ENCODE results near the gene CDH15.
"Not testable (repeated sequence)": the region's sequence is repeated elsewhere in the genome, so short reads cannot be mapped to it uniquely, and the experiment has no call there.

CDH15 gene

DNA sequence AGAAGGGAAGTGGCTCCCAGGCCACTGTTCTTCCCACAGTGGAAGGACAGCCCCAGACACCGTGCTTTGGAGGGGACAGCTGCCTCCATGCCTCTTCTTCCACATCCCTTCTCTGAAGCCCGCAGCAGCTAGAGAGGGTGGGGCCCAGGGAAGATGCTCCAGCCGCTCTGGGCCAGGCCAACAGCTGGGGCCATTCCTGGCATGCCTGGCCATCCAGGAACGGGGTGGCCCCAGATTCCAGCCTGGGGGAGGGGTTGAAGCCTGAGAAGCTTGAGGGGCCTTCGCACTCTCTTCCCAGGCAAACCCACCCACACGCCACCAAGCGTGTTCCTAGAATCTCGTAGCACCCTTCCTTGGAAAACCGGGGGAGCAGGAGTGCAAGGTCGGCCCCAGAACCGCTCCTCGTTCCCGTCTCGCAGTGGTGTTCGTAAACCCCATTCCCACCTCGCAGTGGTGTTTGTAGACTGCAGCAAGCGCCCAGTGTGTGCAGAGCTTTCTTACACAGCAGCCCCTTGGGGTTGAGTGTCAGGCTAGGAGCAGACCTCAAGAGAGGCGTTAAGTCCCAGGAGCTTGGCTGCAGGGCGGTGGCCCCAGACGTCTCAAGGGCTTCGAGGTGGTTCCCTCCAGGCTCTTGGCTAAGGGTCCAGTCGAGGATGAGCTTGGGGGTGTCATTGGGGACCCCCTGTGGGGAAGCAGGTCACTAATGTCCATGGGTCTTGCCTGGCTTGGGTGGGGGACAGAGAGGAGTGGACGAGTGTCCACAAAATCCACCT, 2.7 kb downstream of the CDH15 start:
- no peak for DNase-seq

DNA sequence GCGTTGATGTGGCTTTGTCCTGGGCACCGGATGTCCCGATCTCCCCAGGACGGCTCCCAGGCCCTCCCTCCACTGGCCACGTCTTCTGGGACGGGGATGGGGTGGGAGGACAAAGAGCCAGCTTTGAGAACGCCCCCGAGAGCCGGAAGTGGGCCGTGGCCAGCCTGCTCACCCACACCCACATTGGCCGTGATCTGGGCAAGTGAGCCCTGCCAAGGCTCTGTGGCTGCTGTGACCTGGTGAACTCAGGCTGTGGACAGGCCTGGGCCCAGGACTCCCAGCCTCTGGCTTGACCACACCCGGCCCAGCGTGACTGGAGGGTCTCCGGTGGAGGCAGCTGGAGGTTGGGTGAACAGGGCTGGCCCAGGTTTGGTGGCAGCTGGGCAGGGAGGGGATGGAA, 3.3 kb downstream of the CDH15 start:
- DNase-seq = no peak

DNA sequence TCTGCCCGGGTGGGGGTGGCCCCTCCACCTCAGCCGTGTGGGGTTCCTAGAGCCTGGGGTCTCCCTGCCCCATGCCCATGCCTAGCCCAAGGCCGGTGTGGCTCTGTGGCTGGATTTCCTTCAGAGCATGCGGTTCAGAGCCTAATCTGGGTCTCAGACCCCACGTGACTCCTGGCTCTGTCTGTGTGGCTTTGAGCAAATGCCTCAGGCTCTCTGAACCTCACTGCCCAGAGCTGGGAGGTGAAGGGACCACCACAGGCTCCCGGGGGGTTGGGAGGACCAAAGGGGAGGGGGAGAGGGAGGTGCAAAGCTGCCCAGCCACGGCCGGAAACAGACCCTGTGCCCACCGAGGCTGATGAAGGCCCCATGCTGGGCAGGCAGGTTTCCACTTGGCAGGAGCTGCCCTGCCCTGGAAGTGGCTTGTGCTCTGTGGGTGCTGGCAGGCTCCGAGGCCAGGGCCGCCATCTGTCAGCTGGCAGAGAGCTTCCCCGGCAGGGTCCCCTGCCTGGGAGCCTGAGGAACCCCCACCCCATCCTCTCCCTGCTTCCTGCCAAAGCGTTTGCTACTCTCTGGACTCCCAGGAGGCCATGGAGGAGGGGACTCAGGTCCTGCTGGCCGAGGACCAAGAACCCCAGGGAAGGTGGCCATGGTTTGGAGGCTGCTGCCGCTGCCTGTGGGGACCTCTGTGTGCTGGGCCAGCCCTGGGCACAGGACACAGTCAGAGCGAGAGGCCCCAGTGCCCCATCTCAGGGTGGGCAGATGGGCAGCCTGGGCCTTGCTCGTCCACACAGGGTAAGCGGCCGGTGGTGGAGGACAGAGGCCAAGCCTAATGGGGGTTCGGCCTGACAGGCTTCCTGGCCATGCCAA, 4.0 kb downstream of the CDH15 start:
- peak; percentile 56 for DNase-seq

DNA sequence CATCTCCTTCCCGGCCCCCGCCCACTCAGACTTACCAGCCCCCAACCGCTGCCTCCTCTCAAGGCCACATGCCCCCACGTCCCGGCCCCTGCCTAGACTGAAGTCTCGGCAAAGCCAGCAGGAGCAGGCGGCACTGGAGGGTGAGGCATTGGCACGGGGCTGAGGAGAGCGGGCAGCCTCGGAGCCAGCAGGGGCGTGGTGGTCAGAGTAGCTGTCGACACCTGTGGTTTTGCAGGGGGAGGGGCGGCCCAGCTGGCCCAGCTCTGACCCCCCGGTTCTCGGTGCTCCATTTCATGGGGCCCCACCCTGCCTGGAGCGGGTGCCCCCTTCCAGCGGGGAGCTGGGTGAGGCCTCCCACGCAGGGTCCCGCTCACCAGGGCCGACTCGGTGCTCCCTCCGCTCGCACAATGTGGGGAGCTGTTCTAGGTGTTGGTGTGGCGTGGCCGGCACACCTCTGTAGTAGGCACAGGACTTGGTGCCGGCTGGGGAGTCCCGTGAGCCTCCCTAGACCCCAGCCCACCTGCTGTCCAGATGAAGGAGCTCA, 4.7 kb downstream of the CDH15 start:
- DNase-seq = no peak

DNA sequence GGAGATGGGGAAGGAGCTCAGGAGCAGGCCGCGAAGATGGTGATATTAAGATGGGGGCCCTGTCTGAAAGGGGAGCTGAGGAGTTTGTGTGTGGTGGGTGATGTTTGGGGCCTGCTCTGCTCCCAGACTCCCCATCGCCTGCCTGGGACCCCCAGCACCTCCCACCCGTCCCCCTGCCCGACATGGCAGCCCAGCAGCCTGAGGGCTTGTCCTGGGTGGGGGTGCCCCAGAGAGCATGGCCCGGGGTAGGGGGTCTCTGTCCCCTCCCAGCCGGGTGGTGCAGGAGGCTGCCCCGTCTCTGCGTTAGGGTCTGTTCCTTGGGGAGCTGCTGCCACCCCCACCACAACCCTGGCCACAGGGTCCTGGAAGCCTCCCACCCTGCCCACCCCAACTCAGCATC, 5.2 kb downstream of the CDH15 start:
- DNase-seq = no peak

DNA sequence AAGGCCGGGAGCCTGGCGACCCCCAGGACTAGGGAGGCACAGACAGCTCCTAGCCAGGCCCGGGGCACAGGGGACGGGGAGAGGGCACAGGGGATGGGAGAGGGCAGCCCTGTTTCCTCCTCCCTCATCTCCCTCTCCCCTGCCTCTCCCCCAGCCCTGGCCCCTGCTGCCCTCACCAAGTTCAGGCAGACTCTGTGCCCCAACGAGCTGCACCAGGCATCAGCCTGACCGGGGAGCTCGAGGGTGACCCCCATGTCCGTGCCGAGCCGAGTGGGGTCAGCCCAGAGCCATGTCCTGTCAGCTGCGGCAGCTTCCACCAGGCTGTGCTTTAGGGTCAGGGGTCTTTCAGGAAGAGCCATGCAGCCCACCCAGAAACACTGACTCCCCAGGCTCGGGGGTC, 6.0 kb downstream of the CDH15 start:
- no peak for DNase-seq

DNA sequence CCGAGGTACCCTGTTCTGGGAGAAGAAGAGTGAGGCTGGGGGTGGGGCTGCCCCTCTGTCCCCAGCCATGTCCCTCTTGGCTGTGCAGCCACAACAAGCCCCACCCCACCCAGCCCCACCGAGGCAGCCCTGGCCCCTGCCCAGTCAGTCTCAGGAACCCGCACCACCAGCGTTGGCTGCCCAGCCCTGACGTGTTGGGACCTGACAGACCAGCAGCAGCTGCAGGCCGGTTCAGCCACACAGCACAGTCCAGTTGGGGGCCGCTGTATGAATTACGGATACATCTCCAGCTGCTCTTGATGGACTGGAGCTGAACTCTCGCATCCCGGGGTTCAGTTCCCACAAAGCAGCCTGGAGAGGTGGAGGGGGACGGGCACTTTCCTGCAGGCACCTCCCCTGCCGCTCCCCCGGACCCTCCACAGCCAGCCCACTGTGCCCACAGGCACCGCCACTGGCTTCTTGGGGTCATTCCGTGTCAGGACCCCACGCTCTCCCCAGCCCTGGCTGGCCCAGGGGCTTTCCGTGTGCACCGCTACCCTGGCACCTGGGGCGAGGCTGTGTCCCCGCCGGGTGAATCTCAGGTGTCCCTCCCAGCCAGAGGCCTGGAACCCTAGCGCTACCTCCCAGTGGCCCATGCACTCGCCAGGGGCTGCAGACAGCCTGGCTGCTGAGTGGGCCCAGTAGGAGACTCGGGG, 7.1 kb downstream of the CDH15 start:
- DNase-seq = no peak

DNA sequence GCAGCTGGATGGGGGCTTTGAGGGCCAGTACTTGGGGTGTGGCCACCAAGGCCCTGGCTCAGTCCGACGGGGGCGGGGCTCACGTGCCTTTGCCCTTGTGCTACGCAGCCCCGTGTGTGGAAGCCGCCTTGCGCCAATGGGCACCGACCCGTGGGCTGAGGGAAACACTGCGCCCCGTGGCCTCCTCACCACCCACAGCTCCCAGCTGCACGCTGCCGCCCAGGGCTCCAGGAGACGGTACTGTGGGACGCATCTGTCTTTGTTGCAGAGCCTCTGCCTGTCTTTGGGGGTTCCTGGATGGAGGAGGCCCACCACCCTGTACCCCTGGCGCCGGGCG, 7.6 kb downstream of the CDH15 start:
- no peak for DNase-seq

DNA sequence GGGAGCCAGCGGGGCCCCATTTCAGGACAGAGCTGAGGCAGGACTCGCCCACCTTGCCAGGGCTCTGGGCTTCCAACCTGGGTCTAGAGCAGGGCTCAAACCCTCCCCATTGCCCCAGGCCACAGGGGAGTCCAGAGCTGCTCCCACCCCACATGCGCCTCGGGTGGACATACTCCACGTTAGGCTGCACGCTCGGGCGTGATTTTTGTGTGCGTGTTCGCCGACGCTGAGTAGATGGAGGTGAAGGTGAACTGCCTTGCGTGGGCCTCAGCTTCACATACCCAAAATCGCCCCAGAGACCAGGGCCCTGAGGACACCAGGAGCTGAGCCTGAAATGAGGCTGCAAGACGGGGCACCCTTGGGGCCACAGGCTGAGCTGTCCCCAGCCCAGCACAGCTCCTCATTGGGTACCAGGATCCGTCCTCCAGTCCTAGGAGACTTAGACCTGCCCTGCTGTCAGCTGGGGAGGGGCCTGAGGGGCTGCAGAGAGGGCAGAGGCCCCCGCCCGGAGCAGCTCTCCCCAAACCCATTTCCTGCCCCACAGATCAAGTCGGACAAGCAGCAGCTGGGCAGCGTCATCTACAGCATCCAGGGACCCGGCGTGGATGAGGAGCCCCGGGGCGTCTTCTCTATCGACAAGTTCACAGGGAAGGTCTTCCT, 8.2 kb downstream of the CDH15 start:
- DNase-seq = no peak

DNA sequence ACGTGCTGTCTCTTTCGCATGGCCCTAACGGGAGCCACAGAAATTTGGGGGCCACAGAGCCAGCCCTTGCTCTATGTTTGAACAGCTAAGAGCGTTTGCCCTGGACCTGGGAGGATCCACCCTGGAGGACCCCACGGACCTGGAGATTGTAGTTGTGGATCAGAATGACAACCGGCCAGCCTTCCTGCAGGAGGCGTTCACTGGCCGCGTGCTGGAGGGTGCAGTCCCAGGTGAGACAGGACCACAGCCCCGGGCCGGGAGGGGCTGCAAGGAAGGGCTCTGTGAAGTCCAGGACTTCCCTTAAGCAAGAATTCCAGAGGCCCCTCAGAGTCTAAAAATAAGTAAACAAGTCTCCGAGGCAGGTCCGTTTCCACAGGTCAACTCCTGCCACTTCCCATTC, 11.9 kb downstream of the CDH15 start:
- no peak for DNase-seq

DNA sequence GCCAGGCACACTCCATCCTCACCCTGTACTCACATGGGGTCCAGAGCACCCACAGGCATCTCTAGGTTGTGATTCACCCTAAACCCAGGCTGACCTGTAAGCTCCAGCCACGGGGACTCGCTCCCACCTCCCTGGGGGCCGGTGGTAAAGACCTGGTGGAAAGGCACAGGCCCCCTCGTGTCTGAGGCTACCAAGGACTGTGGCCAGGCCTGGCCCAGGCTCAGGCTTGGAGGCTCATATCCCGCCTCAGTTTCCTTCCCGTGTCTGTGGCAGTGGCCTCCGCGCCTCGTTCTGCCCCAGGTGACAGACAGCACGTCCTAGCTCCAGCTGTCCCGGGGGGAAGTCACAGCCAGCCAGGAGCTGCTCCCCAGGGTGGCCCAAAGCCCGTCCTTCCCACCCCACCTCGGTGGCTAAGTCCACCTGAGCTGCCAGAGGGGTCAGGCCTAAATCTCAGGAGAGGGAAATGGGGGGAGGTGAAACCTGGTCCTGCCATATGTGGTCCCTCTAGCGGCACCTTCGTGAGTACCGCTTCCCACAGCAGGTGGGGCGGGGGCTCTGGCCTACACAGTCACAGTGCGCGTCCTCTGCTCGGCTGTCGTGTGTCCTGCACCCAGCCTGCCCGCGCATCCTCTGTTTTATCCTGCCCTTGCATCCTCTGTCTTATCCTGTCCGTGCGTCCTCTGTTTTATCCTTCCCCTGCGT, 12.6 kb downstream of the CDH15 start:
- DNase-seq = no peak

DNA sequence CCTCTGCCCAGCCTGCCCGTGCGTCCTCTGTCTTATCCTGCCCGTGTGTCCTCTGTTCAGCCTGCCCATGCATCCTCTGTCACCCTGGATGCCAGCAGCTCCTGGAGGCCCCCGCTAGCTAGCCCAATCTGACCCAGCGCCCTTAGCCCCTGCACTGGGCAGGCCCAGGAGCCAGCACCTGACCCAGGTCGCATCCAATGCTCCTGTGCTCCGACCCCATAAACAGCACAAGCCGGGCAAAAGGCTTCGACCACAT, 13.1 kb downstream of the CDH15 start:
- DNase-seq = no peak

DNA sequence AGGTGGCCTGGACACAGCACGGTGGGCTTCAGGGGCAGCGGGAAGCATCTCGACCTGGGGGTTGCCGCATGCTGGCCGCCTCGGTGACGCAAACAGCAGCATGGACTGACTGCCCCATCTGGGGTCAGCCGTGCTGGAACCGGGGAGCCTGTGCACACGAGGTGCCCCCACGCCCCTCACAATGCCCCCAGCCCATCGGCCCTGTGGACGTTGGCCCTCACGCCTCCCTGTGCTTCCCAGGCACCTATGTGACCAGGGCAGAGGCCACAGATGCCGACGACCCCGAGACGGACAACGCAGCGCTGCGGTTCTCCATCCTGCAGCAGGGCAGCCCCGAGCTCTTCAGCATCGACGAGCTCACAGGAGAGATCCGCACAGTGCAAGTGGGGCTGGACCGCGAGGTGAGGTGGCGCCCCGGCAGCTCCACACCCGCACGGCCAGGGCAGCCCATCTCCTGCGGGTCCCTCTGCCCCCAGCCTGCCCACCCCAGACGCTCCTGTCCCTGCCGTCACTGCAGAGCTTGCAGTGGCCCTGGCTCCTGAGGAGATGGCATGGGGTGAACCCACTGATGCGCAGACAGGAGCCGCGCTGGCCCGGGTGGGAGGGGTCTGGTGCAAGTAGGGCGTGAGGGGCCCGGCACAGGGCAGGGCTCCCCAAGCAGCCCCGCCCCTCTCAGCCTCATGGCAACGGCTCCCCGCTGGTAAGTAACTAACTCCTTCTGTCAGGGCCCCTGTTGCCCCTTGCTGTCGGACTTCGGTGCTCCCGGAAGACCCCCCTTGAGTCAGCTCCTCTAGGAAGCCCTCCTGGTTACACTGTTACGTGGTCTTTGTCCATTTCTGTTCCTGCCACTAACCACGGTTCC, 13.6 kb downstream of the CDH15 start:
- no peak for DNase-seq

DNA sequence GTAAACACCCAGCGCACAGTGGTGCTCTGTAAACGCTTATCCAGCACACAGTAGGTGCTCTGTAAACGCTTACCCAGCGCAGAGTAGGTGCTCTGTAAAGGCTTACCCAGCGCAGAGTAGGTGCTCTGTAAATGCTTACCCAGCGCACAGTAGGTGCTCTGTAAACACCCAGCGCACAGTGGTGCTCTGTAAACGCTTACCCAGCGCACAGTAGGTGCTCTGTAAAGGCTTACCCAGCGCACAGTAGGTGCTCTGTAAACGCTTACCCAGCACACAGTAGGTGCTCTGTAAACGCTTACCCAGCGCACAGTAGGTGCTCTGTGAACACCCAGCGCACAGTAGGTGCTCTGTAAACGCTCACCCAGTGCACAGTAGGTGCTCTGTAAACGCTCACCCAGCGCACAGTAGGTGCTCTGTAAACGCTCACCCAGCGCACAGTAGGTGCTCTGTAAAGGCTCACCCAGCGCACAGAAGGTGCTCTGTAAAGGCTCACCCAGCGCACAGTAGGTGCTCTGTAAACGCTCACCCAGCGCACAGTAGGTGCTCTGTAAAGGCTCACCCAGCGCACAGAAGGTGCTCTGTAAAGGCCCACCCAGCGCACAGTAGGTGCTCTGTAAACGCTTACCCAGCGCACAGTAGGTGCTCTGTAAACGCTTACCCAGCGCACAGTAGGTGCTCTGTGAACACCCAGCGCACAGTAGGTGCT, 14.5 kb downstream of the CDH15 start:
- not testable (repeated sequence) for DNase-seq

DNA sequence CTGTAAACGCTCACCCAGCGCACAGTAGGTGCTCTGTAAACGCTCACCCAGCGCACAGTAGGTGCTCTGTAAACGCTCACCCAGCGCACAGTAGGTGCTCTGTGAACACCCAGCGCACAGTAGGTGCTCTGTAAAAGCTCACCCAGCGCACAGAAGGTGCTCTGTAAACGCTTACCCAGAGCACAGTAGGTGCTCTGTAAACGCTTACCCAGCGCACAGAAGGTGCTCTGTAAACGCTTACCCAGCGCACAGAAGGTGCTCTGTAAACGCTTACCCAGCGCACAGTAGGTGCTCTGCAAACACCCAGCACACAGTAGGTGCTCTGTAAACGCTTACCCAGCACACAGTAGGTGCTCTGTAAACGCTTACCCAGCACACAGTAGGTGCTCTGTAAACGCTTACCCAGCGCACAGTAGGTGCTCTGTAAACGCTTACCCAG, 15.1 kb downstream of the CDH15 start:
- not testable (repeated sequence) for DNase-seq

DNA sequence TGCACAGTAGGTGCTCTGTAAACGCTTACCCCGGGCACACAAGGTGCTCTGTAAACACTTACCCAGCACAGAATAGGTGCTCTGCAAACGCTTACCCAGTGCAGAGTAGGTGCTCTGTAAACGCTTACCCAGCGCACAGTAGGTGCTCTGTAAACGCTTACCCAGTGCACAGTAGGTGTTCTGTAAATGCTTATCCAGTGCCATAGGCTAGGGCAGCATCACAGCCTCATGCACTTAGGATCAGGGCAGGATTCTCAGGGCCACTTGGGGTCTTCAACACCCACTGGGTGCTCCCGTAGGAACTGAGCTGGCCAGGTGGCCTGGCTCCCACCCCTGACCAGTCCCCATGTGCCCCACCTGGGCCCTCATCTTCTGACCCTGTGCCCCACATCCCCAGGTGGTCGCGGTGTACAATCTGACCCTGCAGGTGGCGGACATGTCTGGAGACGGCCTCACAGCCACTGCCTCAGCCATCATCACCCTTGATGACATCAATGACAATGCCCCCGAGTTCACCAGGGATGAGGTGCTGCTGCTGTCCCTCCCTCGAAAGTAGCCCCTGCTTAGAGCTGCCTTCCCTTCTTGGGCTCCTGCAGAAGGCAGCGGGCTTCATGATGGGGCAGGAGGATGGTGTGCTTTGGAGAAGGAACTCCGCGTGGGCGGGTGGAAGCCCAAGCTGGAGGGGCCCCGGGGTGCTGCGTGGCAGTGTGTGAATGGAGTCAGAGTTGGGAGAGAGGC, 15.7 kb downstream of the CDH15 start:
- DNase-seq = no peak

DNA sequence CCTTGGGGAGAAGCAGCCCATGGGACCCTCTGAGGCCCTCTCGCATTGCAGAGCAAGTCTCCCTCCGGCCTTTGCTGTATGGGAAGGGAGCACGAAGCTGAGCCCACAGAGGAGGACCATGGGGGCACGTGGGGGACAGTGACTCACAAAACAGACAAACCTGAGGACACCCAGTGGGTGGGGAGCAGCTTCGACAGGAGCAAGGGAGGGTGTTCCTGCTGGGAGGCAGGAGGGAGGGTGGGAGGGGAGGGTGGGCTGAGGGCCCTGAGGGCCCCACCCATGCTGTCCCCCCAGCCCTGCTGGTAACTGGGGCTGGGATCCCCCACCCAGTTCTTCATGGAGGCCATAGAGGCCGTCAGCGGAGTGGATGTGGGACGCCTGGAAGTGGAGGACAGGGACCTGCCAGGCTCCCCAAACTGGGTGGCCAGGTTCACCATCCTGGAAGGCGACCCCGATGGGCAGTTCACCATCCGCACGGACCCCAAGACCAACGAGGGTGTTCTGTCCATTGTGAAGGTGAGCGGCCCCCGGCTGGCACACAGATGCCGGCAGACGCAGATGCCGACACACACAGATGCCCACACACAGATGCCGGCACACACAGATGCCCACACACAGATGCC, 16.3 kb downstream of the CDH15 start:
- DNase-seq = no peak

DNA sequence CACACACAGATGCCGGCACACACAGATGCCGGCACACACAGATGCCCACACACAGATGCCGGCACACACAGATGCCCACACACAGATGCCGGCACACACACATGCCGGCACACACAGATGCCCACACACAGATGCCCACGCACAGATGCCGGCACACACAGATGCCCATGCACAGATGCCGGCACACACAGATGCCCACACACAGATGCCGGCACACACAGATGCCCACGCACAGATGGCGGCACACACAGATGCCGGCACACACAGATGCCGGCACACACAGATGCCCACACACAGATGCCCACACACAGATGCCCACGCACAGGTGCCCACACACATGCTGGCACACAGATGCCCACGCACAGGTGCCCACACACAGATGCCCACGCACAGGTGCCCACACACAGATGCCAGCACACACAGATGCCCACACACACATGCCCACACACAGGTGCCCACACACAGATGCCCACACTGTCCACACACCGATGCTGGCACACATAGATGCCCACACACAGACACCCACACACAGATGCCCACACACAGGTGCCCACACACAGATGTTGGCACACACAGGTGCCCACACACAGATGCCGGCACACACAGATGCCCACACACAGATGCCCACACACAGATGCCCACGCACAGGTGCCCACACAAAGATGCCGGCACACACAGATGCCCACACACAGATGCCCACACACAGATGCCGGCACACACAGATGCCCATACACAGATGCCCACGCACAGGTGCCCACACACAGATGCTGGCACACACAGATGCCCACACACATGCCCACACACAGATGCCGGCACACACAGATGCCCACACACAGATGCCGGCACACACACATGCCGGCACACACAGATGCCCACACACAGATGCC, 17.2 kb downstream of the CDH15 start:
- DNase-seq = not testable (repeated sequence)
